ENCODE data around the gene PRSS27. TPM values are rescaled to one million over a fixed set of nuclear protein-coding genes. Genes with fewer than 3 reads are reported as not detected.
A peak's percentile ranks its signal among the peaks of the same experiment; 100 is the strongest.
"Not testable (repeated sequence)": the region's sequence is repeated elsewhere in the genome, so short reads cannot be mapped to it uniquely, and the experiment has no call there.

The PRSS27 gene
- total RNA-seq, 4 donors from 2014 or later = 1.2 TPM; not detected in 2

DNA sequence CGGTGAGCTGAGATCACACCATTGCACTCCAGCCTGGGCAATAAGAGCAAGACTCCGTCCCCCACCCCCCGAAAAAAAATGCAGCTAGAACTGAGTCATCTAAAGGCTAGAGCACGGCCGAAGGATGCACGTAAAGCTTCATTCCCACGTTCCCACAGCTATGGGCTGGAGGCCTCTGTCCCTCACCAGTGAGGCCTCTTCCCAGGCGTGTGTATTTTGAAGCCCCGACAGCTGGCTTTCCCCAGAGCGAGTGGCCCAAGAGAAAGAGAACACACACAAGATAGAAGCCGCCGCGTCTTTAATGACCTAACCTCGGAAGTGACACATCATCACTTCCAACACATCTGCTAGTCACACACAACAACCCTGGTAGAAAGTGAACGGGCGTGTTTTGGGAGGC, 44.3 kb downstream of the PRSS27 start:
- peaks cover 4 to 36% (median 7%) of the 10 kb centered on the region in 4 donors for H3K4me1 ChIP-seq
- no peak for TF ChIP-seq POLR2A (IDR thresholded peaks at IDR 0.05)
- TF ChIP-seq, protein P1, sequence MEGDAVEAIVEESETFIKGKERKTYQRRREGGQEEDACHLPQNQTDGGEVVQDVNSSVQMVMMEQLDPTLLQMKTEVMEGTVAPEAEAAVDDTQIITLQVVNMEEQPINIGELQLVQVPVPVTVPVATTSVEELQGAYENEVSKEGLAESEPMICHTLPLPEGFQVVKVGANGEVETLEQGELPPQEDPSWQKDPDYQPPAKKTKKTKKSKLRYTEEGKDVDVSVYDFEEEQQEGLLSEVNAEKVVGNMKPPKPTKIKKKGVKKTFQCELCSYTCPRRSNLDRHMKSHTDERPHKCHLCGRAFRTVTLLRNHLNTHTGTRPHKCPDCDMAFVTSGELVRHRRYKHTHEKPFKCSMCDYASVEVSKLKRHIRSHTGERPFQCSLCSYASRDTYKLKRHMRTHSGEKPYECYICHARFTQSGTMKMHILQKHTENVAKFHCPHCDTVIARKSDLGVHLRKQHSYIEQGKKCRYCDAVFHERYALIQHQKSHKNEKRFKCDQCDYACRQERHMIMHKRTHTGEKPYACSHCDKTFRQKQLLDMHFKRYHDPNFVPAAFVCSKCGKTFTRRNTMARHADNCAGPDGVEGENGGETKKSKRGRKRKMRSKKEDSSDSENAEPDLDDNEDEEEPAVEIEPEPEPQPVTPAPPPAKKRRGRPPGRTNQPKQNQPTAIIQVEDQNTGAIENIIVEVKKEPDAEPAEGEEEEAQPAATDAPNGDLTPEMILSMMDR (IDR thresholded peaks at IDR 0.05) = no peak
- H3K27me3 ChIP-seq = no peaks in the 10 kb centered on the region
- H3K9me3 ChIP-seq = no peaks in the 10 kb centered on the region
- no peak for DNase-seq
- H3K36me3 ChIP-seq = peaks cover 0 to 4% (median 0%) of the 10 kb centered on the region in 3 donors
- H3K4me3 ChIP-seq = no peak overlapping the region
- H3K27ac ChIP-seq = no peak overlapping the region

GRCh38 chr16:2675021-2675420, 45.0 kb downstream of the PRSS27 start:
- TF ChIP-seq, protein P1 (IDR thresholded peaks at IDR 0.05) = no peak
- TF ChIP-seq POLR2A (IDR thresholded peaks at IDR 0.05) = no peak
- no peak for DNase-seq

DNA sequence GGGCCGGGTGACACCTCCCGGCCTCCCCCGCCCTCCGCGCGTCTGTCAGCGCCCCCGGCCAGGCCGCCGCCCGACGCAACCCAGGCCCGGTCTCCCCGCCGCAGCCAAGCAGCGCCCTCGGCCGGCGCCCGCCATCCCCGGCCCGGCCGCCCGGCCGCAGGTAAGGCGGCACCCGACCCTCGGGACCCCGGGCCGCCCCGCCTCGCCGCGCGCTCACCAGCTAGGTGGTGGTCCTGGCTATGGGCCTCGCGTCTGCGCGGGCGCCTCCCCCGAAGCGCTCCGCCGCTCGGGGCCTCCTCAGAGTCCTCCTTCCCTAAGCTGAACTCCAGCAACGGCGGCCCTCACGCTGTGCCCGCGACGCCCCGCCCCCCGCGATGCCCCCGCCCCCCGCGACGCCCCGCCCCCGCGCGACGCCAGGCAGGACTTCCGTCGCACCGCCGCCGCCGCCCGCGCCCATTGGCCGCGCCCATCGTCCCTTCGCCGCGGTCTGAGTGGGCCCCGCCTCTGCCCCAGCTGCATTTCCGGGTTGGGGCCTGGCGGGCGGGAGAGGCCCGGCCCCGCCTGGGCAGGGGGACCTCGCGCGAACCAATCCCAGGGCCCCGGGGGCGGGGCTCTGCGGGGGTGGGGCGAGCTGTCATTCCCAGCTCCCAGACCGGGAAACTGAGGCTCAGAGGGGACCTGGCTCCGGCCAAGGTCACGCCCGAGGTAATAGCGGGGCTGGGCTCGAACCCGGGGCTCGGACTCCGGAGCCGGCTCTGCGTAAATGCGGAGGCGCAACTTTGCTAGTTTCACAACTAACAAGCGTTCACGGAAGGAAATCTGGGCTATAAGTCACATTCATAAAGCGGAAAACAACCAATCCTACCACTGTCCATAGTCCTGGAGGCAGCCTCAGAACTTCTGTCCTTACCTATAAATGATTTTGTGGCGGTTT, 46.7 kb downstream of the PRSS27 start:
- Histone ChIP-seq H3K4me1 (peaks cover 4 to 42% (median 9%) of the 10 kb centered on the region in 4 donors), H3K27me3 (no peaks in the 10 kb centered on the region), H3K9me3 (no peaks in the 10 kb centered on the region), H3K36me3 (peaks cover 0 to 16% (median 0%) of the 10 kb centered on the region in 3 donors), H3K4me3 (peak overlapping the region; percentile 59 to 72 (median 64)), H3K27ac (peak overlapping the region; percentile 84 to 88 (median 86))
- TF ChIP-seq POLR2A (IDR thresholded peaks at IDR 0.05) = peak; percentile 54 to 79
- TF ChIP-seq, protein P1 (IDR thresholded peaks at IDR 0.05) = peak in 1 of 6 experiments; percentile 21
- DNase-seq = peak; percentile 95 to 99 (median 98)

More at GRCh38 chr16:2675021-2675420, 45.0 kb downstream of the PRSS27 start:
- no peaks in the 10 kb centered on the region for H3K9me3 ChIP-seq
- H3K36me3 ChIP-seq = peaks cover 0 to 4% (median 0%) of the 10 kb centered on the region in 3 donors
- peaks cover 4 to 35% (median 8%) of the 10 kb centered on the region in 4 donors for H3K4me1 ChIP-seq
- peak overlapping the region in 3 of 4 donors; percentile 14 to 86 (median 80) for H3K27ac ChIP-seq
- H3K27me3 ChIP-seq = no peaks in the 10 kb centered on the region
- H3K4me3 ChIP-seq = no peak overlapping the region

- TF ChIP-seq, protein P1 (IDR thresholded peaks at IDR 0.05) = no peak
- no peak for TF ChIP-seq POLR2A (IDR thresholded peaks at IDR 0.05)
- Histone ChIP-seq H3K4me1 (peaks cover 4 to 42% (median 9%) of the 10 kb centered on the region in 4 donors), H3K36me3 (peaks cover 0 to 25% (median 0%) of the 10 kb centered on the region in 3 donors), H3K27ac (no peak overlapping the region), H3K27me3 (no peaks in the 10 kb centered on the region), H3K9me3 (no peaks in the 10 kb centered on the region), H3K4me3 (peak overlapping the region in 2 of 4 donors; percentile 59 to 67)
- DNase-seq = no peak
Measured at GRCh38 chr16:2671741-2672140, 48.3 kb downstream of the PRSS27 start.

GRCh38 chr16:2671193-2671592, 48.8 kb downstream of the PRSS27 start:
- H3K27me3 ChIP-seq, H3K4me3 ChIP-seq, DNase-seq, H3K27ac ChIP-seq, H3K9me3 ChIP-seq: not testable (repeated sequence)
- Histone ChIP-seq H3K36me3 (peaks cover 0 to 25% (median 0%) of the 10 kb centered on the region in 3 donors), H3K4me1 (peaks cover 4 to 42% (median 9%) of the 10 kb centered on the region in 4 donors)
- TF ChIP-seq, protein P1 (IDR thresholded peaks at IDR 0.05) = peak in 1 of 6 experiments; percentile 18

Measured in Peyer's patch (tissue), 4 donors.